Duodenal mucosa (tissue), 2 donors: ENCODE data around the gene DNAH11.

Source experiments
- H3K27ac ChIP-seq: one replicate; pipeline ENCODE4 v1.7.0; 2013; ENCODE audit warnings: low read depth, low read length
- H3K27me3 ChIP-seq, 2 donors: one replicate each; pipeline ENCODE4 v1.7.0; 2013; ENCODE audit warnings: low read length in 2 of 2, control low read depth in 1 of 2; ENCODE audit not compliant: insufficient read depth in 2 of 2, control insufficient read depth in 1 of 2
- H3K36me3 ChIP-seq, 2 donors: one replicate each; pipeline ENCODE4 v1.7.0; 2013; ENCODE audit warnings: low read length in 2 of 2, control low read depth in 1 of 2; ENCODE audit not compliant: insufficient read depth in 2 of 2, control insufficient read depth in 1 of 2
- H3K4me1 ChIP-seq, 2 donors: one replicate each; pipeline ENCODE4 v1.7.0; 2013; ENCODE audit warnings: low read length in 2 of 2, control low read depth in 1 of 2; ENCODE audit not compliant: insufficient read depth in 2 of 2, control insufficient read depth in 1 of 2
- H3K4me3 ChIP-seq, 2 donors: one replicate each; pipeline ENCODE4 v1.7.0; 2013; ENCODE audit warnings: low read length in 2 of 2, low read depth in 1 of 2
- H3K9ac ChIP-seq, 2 donors: one replicate each; pipeline ENCODE4 v1.7.0; 2013; ENCODE audit warnings: low read length in 2 of 2, low read depth in 1 of 2
- H3K9me3 ChIP-seq, 2 donors: one replicate each; pipeline ENCODE4 v1.7.0; 2013; ENCODE audit warnings: low read length in 2 of 2, control low read depth in 1 of 2; ENCODE audit not compliant: control insufficient read depth in 1 of 2

DNAH11 gene

GRCh38 chr7:21763818-21764217 is 221.0 kb downstream of the DNAH11 start:
- Histone ChIP-seq H3K36me3 (no peaks in the 10 kb centered on the region), H3K9me3 (no peaks in the 10 kb centered on the region), H3K27ac (no peak overlapping the region), H3K4me3 (no peak overlapping the region), H3K4me1 (no peaks in the 10 kb centered on the region), H3K27me3 (peaks cover 5 to 7% of the 10 kb centered on the region in 2 donors), H3K9ac (no peak overlapping the region)

- Histone ChIP-seq H3K36me3 (no peaks in the 10 kb centered on the region), H3K27ac (no peak overlapping the region), H3K27me3 (peaks cover 5 to 7% of the 10 kb centered on the region in 2 donors), H3K9me3 (no peaks in the 10 kb centered on the region), H3K4me3 (no peak overlapping the region), H3K4me1 (no peaks in the 10 kb centered on the region), H3K9ac (no peak overlapping the region)
Measured at GRCh38 chr7:21766218-21766617, 223.4 kb downstream of the DNAH11 start.

GRCh38 chr7:21767300-21767900 is 224.6 kb downstream of the DNAH11 start:
- no peak overlapping the region for H3K9ac ChIP-seq
- no peaks in the 10 kb centered on the region for H3K4me1 ChIP-seq
- H3K27ac ChIP-seq, result no peak overlapping the region
- peaks cover 5 to 7% of the 10 kb centered on the region in 2 donors for H3K27me3 ChIP-seq
- H3K9me3 ChIP-seq, result no peaks in the 10 kb centered on the region
- no peaks in the 10 kb centered on the region for H3K36me3 ChIP-seq
- no peak overlapping the region for H3K4me3 ChIP-seq

GRCh38 chr7:21768279-21768678 is 225.4 kb downstream of the DNAH11 start:
- Histone ChIP-seq H3K36me3 (no peaks in the 10 kb centered on the region), H3K27ac (no peak overlapping the region), H3K4me3 (no peak overlapping the region), H3K9me3 (no peaks in the 10 kb centered on the region), H3K4me1 (no peaks in the 10 kb centered on the region), H3K9ac (no peak overlapping the region), H3K27me3 (peaks cover 5 to 7% of the 10 kb centered on the region in 2 donors)

- Histone ChIP-seq H3K36me3 (no peaks in the 10 kb centered on the region), H3K4me3 (no peak overlapping the region), H3K27ac (no peak overlapping the region), H3K9me3 (no peaks in the 10 kb centered on the region), H3K4me1 (no peaks in the 10 kb centered on the region), H3K27me3 (peaks cover 0 to 3% of the 10 kb centered on the region in 2 donors), H3K9ac (no peak overlapping the region)
Measured at GRCh38 chr7:21771266-21771665, 228.4 kb downstream of the DNAH11 start.

GRCh38 chr7:21771906-21772610 is 229.2 kb downstream of the DNAH11 start:
- no peaks in the 10 kb centered on the region for H3K36me3 ChIP-seq
- no peaks in the 10 kb centered on the region for H3K9me3 ChIP-seq
- no peak overlapping the region for H3K4me3 ChIP-seq
- no peak overlapping the region for H3K9ac ChIP-seq
- peaks cover 0 to 3% of the 10 kb centered on the region in 2 donors for H3K27me3 ChIP-seq
- H3K4me1 ChIP-seq, result no peaks in the 10 kb centered on the region
- H3K27ac ChIP-seq, result no peak overlapping the region

GRCh38 chr7:21773326-21773725 is 230.5 kb downstream of the DNAH11 start:
- Histone ChIP-seq H3K9ac (no peak overlapping the region), H3K27me3 (peaks cover 0 to 1% of the 10 kb centered on the region in 2 donors), H3K4me1 (no peaks in the 10 kb centered on the region), H3K27ac (no peak overlapping the region), H3K36me3 (no peaks in the 10 kb centered on the region), H3K4me3 (no peak overlapping the region), H3K9me3 (no peaks in the 10 kb centered on the region)

GRCh38 chr7:21777921-21778320 is 235.1 kb downstream of the DNAH11 start:
- Histone ChIP-seq H3K36me3 (no peaks in the 10 kb centered on the region), H3K4me1 (no peaks in the 10 kb centered on the region), H3K9ac (no peak overlapping the region), H3K9me3 (no peaks in the 10 kb centered on the region), H3K27ac (no peak overlapping the region), H3K27me3 (no peaks in the 10 kb centered on the region), H3K4me3 (no peak overlapping the region)

- Histone ChIP-seq H3K4me3 (no peak overlapping the region), H3K9ac (no peak overlapping the region)
Measured at GRCh38 chr7:21778953-21779352, 236.1 kb downstream of the DNAH11 start.

GRCh38 chr7:21782996-21783395 is 240.2 kb downstream of the DNAH11 start:
- no peaks in the 10 kb centered on the region for H3K27me3 ChIP-seq
- H3K9ac ChIP-seq, result no peak overlapping the region
- no peaks in the 10 kb centered on the region for H3K4me1 ChIP-seq
- no peaks in the 10 kb centered on the region for H3K36me3 ChIP-seq
- H3K4me3 ChIP-seq, result no peak overlapping the region
- no peaks in the 10 kb centered on the region for H3K9me3 ChIP-seq
- no peak overlapping the region for H3K27ac ChIP-seq

More at GRCh38 chr7:21778953-21779352, 236.1 kb downstream of the DNAH11 start:
- Histone ChIP-seq H3K27ac (no peak overlapping the region), H3K9me3 (no peaks in the 10 kb centered on the region), H3K36me3 (no peaks in the 10 kb centered on the region), H3K4me1 (no peaks in the 10 kb centered on the region), H3K27me3 (no peaks in the 10 kb centered on the region)
